Activated CD4-positive, alpha-beta T cell treated with anti-CD3 and anti-CD28 coated beads, Interleukin-2, amount 10 ng/mL, durations not matched to agents 7 days and 5 days (primary cell): ENCODE data around the gene FNTB. TPM values are rescaled to one million over a fixed set of nuclear protein-coding genes. Genes with fewer than 3 reads are reported as not detected.

Experiments used
- CTCF ChIA-PET: fragments of 350-600 bp; sonication (Branson Sonifier 250); formaldehyde crosslinking; loops from one replicate; lab custom pipeline; 2021; ENCODE audit warnings: antibody characterized with exemption; lab: Charles Lee
- POLR2A ChIA-PET: fragments of 350-600 bp; sonication (Branson Sonifier 250); formaldehyde crosslinking; loops from one replicate; lab custom pipeline; 2021; ENCODE audit warnings: antibody characterized with exemption; lab: Charles Lee
- DNase-seq: peaks from one replicate; pipeline ENCODE4 v3.0.0-alpha.2; 2020
- H3K27ac Mint-ChIP-seq: one replicate; pipeline ENCODE4 v1.8.0; 2021; ENCODE audit warnings: mild to moderate bottlenecking, moderate library complexity, mixed read lengths
- H3K27me3 Mint-ChIP-seq: one replicate; pipeline ENCODE4 v1.8.0; 2021; ENCODE audit warnings: mixed read lengths
- H3K36me3 Mint-ChIP-seq: one replicate; pipeline ENCODE4 v1.8.0; 2021; ENCODE audit warnings: low read depth, mixed read lengths
- H3K4me1 Mint-ChIP-seq: one replicate; pipeline ENCODE4 v1.8.0; 2021; ENCODE audit warnings: mixed read lengths
- H3K4me3 Mint-ChIP-seq: one replicate; pipeline ENCODE4 v1.8.0; 2021; ENCODE audit warnings: mild to moderate bottlenecking, moderate library complexity, mixed read lengths
- H3K9me3 Mint-ChIP-seq: one replicate; pipeline ENCODE4 v1.8.0; 2021; ENCODE audit warnings: mixed read lengths
- total RNA-seq, 2 experiments: library from RNA; stranded (reverse); gene quantifications; one replicate each; pipeline ENCODE4 v1.2.3, GENCODE V29; 2021

FNTB gene
- total RNA-seq, 2 experiments from 2014 or later = 16.7 to 21.4 TPM

- Mint-ChIP-seq H3K27me3 (no peaks in the 10 kb centered on the region), H3K4me3 (no peak overlapping the region), H3K9me3 (no peaks in the 10 kb centered on the region), H3K27ac (no peak overlapping the region), H3K4me1 (no peaks in the 10 kb centered on the region), H3K36me3 (peaks cover 26% of the 10 kb centered on the region)
- ChIA-PET POLR2A (no interaction called here), CTCF (interaction anchor here (1.0 kb wide), 2 partner anchors 14 to 51 kb away, joined by 3 read pairs; no protein-coding TSS in a partner anchor)
- DNase-seq = no peak
These were observed 47.3 kb downstream of the FNTB start for GRCh38 chr14:65034021-65034420.

GRCh38 chr14:65035049-65035448, 48.4 kb downstream of the FNTB start:
- no peak overlapping the region for H3K27ac Mint-ChIP-seq
- H3K4me3 Mint-ChIP-seq = no peak overlapping the region
- peaks cover 19% of the 10 kb centered on the region for H3K36me3 Mint-ChIP-seq
- POLR2A ChIA-PET = interaction anchor here (0.6 kb wide), 1 partner anchor 52 kb away, joined by 3 read pairs; no protein-coding TSS in a partner anchor
- H3K9me3 Mint-ChIP-seq = no peaks in the 10 kb centered on the region
- H3K4me1 Mint-ChIP-seq = no peaks in the 10 kb centered on the region
- CTCF ChIA-PET = interaction anchor here (0.6 to 1.8 kb wide), 4 partner anchors 11 to 171 kb away, joined by 3 to 6 read pairs (median 4); no protein-coding TSS in a partner anchor
- no peak for DNase-seq
- H3K27me3 Mint-ChIP-seq = no peaks in the 10 kb centered on the region

GRCh38 chr14:65038966-65039365, 52.3 kb downstream of the FNTB start:
- no peaks in the 10 kb centered on the region for H3K27me3 Mint-ChIP-seq
- no peaks in the 10 kb centered on the region for H3K9me3 Mint-ChIP-seq
- no peak overlapping the region for H3K4me3 Mint-ChIP-seq
- ChIA-PET CTCF (no interaction called here), POLR2A (no interaction called here)
- peaks cover 2% of the 10 kb centered on the region for H3K4me1 Mint-ChIP-seq
- peaks cover 16% of the 10 kb centered on the region for H3K36me3 Mint-ChIP-seq
- no peak overlapping the region for H3K27ac Mint-ChIP-seq
- no peak for DNase-seq

- H3K36me3 Mint-ChIP-seq = peaks cover 28% of the 10 kb centered on the region
- no peak overlapping the region for H3K27ac Mint-ChIP-seq
- H3K9me3 Mint-ChIP-seq = no peaks in the 10 kb centered on the region
- no peaks in the 10 kb centered on the region for H3K27me3 Mint-ChIP-seq
- H3K4me3 Mint-ChIP-seq = no peak overlapping the region
- POLR2A ChIA-PET = no interaction called here
- DNase-seq = no peak
- H3K4me1 Mint-ChIP-seq = peaks cover 13% of the 10 kb centered on the region
- CTCF ChIA-PET = interaction anchor here (0.6 to 2.1 kb wide), 4 partner anchors 21 to 319 kb away, joined by 3 to 4 read pairs (median 4); no protein-coding TSS in a partner anchor
These were observed 54.2 kb downstream of the FNTB start for GRCh38 chr14:65040666-65041433.

GRCh38 chr14:65041434-65041915, 54.8 kb downstream of the FNTB start:
- Mint-ChIP-seq H3K4me1 (peaks cover 13% of the 10 kb centered on the region), H3K27me3 (no peaks in the 10 kb centered on the region), H3K36me3 (peaks cover 29% of the 10 kb centered on the region), H3K9me3 (no peaks in the 10 kb centered on the region), H3K27ac (no peak overlapping the region), H3K4me3 (no peak overlapping the region)
- no peak for DNase-seq
- ChIA-PET POLR2A (interaction anchor here (0.5 kb wide), 1 partner anchor 63 kb away, joined by 3 read pairs; no protein-coding TSS in a partner anchor), CTCF (interaction anchor here (0.7 to 2.1 kb wide), 2 partner anchors 22 to 318 kb away, joined by 3 to 4 read pairs; no protein-coding TSS in a partner anchor)

- H3K36me3 Mint-ChIP-seq = peaks cover 34% of the 10 kb centered on the region
These were observed 55.6 kb downstream of the FNTB start for GRCh38 chr14:65042296-65042695.

GRCh38 chr14:65042731-65043372, 56.2 kb downstream of the FNTB start:
- Mint-ChIP-seq H3K36me3 (peaks cover 38% of the 10 kb centered on the region), H3K27ac (no peak overlapping the region), H3K4me3 (no peak overlapping the region), H3K9me3 (no peaks in the 10 kb centered on the region), H3K4me1 (peaks cover 22% of the 10 kb centered on the region), H3K27me3 (no peaks in the 10 kb centered on the region)
- ChIA-PET POLR2A (no interaction called here), CTCF (interaction anchor here (1.3 kb wide), 1 partner anchor 56 kb away, joined by 3 read pairs; the partner anchor contains the start of gene FNTB)
- no peak for DNase-seq

More at GRCh38 chr14:65042296-65042695, 55.6 kb downstream of the FNTB start:
- peaks cover 17% of the 10 kb centered on the region for H3K4me1 Mint-ChIP-seq
- DNase-seq = no peak
- H3K9me3 Mint-ChIP-seq = no peaks in the 10 kb centered on the region
- POLR2A ChIA-PET = no interaction called here
- no peaks in the 10 kb centered on the region for H3K27me3 Mint-ChIP-seq
- H3K4me3 Mint-ChIP-seq = no peak overlapping the region
- no peak overlapping the region for H3K27ac Mint-ChIP-seq
- CTCF ChIA-PET = interaction anchor here (1.3 to 2.1 kb wide), 2 partner anchors 22 to 56 kb away, joined by 3 to 4 read pairs; partner anchors contain the start of gene FNTB

- Mint-ChIP-seq H3K27me3 (no peaks in the 10 kb centered on the region), H3K9me3 (no peaks in the 10 kb centered on the region), H3K36me3 (peaks cover 34% of the 10 kb centered on the region), H3K27ac (peak overlapping the region; percentile 65), H3K4me1 (peaks cover 28% of the 10 kb centered on the region), H3K4me3 (no peak overlapping the region)
- DNase-seq = no peak
- ChIA-PET POLR2A (no interaction called here), CTCF (interaction anchor here (0.6 kb wide), 1 partner anchor 22 kb away, joined by 6 read pairs; no protein-coding TSS in a partner anchor)
These were observed 57.3 kb downstream of the FNTB start for GRCh38 chr14:65043893-65044595.

- DNase-seq = no peak
- Mint-ChIP-seq H3K36me3 (peaks cover 32% of the 10 kb centered on the region), H3K27ac (peak overlapping the region; percentile 65), H3K4me1 (peaks cover 28% of the 10 kb centered on the region), H3K9me3 (no peaks in the 10 kb centered on the region), H3K27me3 (no peaks in the 10 kb centered on the region), H3K4me3 (no peak overlapping the region)
- ChIA-PET CTCF (no interaction called here), POLR2A (no interaction called here)
These were observed 57.9 kb downstream of the FNTB start for GRCh38 chr14:65044596-65044959.

GRCh38 chr14:65045006-65045405, 58.3 kb downstream of the FNTB start:
- H3K9me3 Mint-ChIP-seq = no peaks in the 10 kb centered on the region

GRCh38 chr14:65045709-65046108, 59.0 kb downstream of the FNTB start:
- H3K27ac Mint-ChIP-seq = no peak overlapping the region
- ChIA-PET CTCF (no interaction called here), POLR2A (no interaction called here)
- no peaks in the 10 kb centered on the region for H3K9me3 Mint-ChIP-seq
- no peaks in the 10 kb centered on the region for H3K27me3 Mint-ChIP-seq
- H3K4me3 Mint-ChIP-seq = no peak overlapping the region
- H3K4me1 Mint-ChIP-seq = peaks cover 28% of the 10 kb centered on the region
- DNase-seq = no peak
- peaks cover 31% of the 10 kb centered on the region for H3K36me3 Mint-ChIP-seq

More at GRCh38 chr14:65045006-65045405, 58.3 kb downstream of the FNTB start:
- ChIA-PET POLR2A (no interaction called here), CTCF (no interaction called here)
- H3K27ac Mint-ChIP-seq = no peak overlapping the region
- no peaks in the 10 kb centered on the region for H3K27me3 Mint-ChIP-seq
- no peak overlapping the region for H3K4me3 Mint-ChIP-seq
- H3K36me3 Mint-ChIP-seq = peaks cover 32% of the 10 kb centered on the region
- DNase-seq = no peak
- H3K4me1 Mint-ChIP-seq = peaks cover 28% of the 10 kb centered on the region

- Mint-ChIP-seq H3K4me1 (peaks cover 9% of the 10 kb centered on the region), H3K27ac (no peak overlapping the region), H3K36me3 (peaks cover 19% of the 10 kb centered on the region), H3K4me3 (no peak overlapping the region), H3K9me3 (no peaks in the 10 kb centered on the region), H3K27me3 (no peaks in the 10 kb centered on the region)
- POLR2A ChIA-PET = interaction anchor here (0.8 kb wide), 1 partner anchor 50 kb away, joined by 3 read pairs; the partner anchor contains the start of gene MAX
- DNase-seq = no peak
- CTCF ChIA-PET = interaction anchor here (1.2 kb wide), 1 partner anchor 58 kb away, joined by 3 read pairs; no protein-coding TSS in a partner anchor
These were observed 66.1 kb downstream of the FNTB start for GRCh38 chr14:65052832-65053231.
